Right lobe of liver (tissue), 4 donors: ENCODE data around the gene MCTP1.

Experiments used
- CTCF ChIP-seq, 4 donors: fragments of 200-600 bp in 3 of 4; fragments of 450-650 bp in 1 of 4; IDR thresholded peaks; one replicate each; pipeline versions ENCODE4 v1.5.1 to v1.8.0; 2016 to 2022; ENCODE audit warnings: antibody characterized with exemption in 4 of 4, mild to moderate bottlenecking in 2 of 4
- POLR2A ChIP-seq: fragments of 450-650 bp; IDR thresholded peaks from one replicate; pipeline ENCODE4 v1.6.1; 2017; ENCODE audit warnings: antibody characterized with exemption, mild to moderate bottlenecking
- donor health status: DM: no; HTN: no; CAD: no.
- donor health status: DM: no; HTN: no; CAD: no.
- donor health status: DM: no; HTN: yes; CAD: no.

- TF ChIP-seq POLR2A (no peak), CTCF (IDR thresholded peaks at IDR 0.05) (no peak)
These were observed 514.9 kb downstream of the MCTP1 start for GRCh38 chr5:94769996-94770395.
